Stomach (tissue), 9 donors: ENCODE measurements around the gene THUMPD2. TPM values are rescaled to one million over a fixed set of nuclear protein-coding genes. Genes with fewer than 3 reads are reported as not detected.

Experiments
- DNase-seq, 2 donors: peaks; one replicate each; pipeline versions ENCODE4 v3.0.0 to v3.0.0-alpha.2; 2013 to 2019
- H3K27ac ChIP-seq, 5 donors: fragments of 200-600 bp in 4 of 5; sonication (generic) in 4 of 5; one replicate each; pipeline ENCODE4 v1.5.1; 2013 to 2019; ENCODE audit warnings: mild to moderate bottlenecking in 1 of 5, moderate library complexity in 1 of 5
- H3K27me3 ChIP-seq, 3 donors: fragments of 200-600 bp; sonication (generic); one replicate each; pipeline ENCODE4 v1.5.1; 2017 to 2019; ENCODE audit warnings: mixed run types in 1 of 3
- H3K36me3 ChIP-seq, 4 donors: fragments of 200-600 bp; sonication (generic); 1 replicate in 3 of 4; 2 replicates in 1 of 4; pipeline ENCODE4 v1.5.1; 2016 to 2019
- H3K4me1 ChIP-seq, 4 donors: fragments of 200-600 bp; sonication (generic); one replicate each; pipeline ENCODE4 v1.5.1; 2016 to 2019
- H3K4me3 ChIP-seq, 4 donors: fragments of 200-600 bp; sonication (generic) in 3 of 4; one replicate each; pipeline ENCODE4 v1.5.1; 2016 to 2019; ENCODE audit warnings: mild to moderate bottlenecking in 1 of 4
- H3K9me3 ChIP-seq, 4 donors: fragments of 200-600 bp; sonication (generic); one replicate each; pipeline ENCODE4 v1.5.1; 2016 to 2019
- EP300 ChIP-seq: sonication (generic); formaldehyde crosslinking; IDR thresholded peaks from one replicate; pipeline ENCODE4 v1.6.1; 2017; ENCODE audit warnings: antibody characterized with exemption
- POLR2A ChIP-seq, 4 donors: fragments of 450-650 bp; IDR thresholded peaks; one replicate each; pipeline ENCODE4 v1.6.1; 2016; ENCODE audit warnings: antibody characterized with exemption in 4 of 4, control low read depth in 2 of 4, mild to moderate bottlenecking in 1 of 4, moderate library complexity in 1 of 4
- POLR2AphosphoS5 ChIP-seq, 3 donors: sonication (generic); formaldehyde crosslinking; IDR thresholded peaks; one replicate each; pipeline ENCODE4 v1.6.1; 2016; ENCODE audit warnings: antibody characterized with exemption in 3 of 3
- WGBS, 5 donors: extraction: QIAGEN DNeasy Blood & Tissue Kit in 3 of 5; methylation state at CpG; one replicate each; pipeline versions ENCODE4 v1.1.5 to v1.1.7; 2013 to 2018; 5-methylcytosine and 5-hydroxymethylcytosine counted together
- intact Hi-C: fragments of 100-400 bp; cut with DNase I; formaldehyde crosslinking; loops from one replicate; pipeline ENCODE4 v1.15.1; 2023; ENCODE audit warnings: low total_unique reads
- polyA plus RNA-seq, 3 donors: library from polyadenylated mRNA; stranded (reverse); fragments of 200-250 nt; gene quantifications; one replicate each; pipeline ENCODE4 v1.2.3, GENCODE V29; 2013
- total RNA-seq, 5 donors: library from RNA; depleted of rRNA; stranded (reverse); fragments of >200 nt; gene quantifications; one replicate each; pipeline versions ENCODE4 v1.1.0 to v1.2.3, GENCODE V29; 2014 to 2016
- TF ChIP-seq, protein P1 (sequence below), 7 experiments: fragments of 450-650 bp in 4 of 7; fragments of 200-600 bp in 3 of 7; sonication (generic) in 3 of 7; IDR thresholded peaks; one replicate each; pipeline ENCODE4 v1.5.1; 2016 to 2019; ENCODE audit warnings: antibody characterized with exemption in 7 of 7, control low read depth in 2 of 7, mild to moderate bottlenecking in 1 of 7
- donor health status: healthy with polysubstance abuse.
- donor health status: Bipolar disorder and iron deficiency.
- donor health status: healthy.

THUMPD2 gene
- total and polyA plus RNA-seq, 8 donors = 4.3 to 30.1 (median 11.0) TPM

DNA sequence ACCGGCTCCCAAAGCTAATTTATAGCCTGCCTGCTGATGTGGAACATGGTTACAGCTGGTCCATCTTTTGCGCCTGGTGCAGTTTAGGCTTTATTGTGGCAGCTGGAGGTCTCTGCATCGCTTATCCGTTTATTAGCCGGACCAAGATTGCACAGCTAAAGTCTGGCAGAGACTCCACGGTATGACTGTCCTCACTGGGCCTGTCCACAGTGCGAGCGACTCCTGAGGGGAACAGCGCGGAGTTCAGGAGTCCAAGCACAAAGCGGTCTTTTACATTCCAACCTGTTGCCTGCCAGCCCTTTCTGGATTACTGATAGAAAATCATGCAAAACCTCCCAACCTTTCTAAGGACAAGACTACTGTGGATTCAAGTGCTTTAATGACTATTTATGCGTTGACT is 62.0 kb downstream of the THUMPD2 start:
- Histone ChIP-seq H3K9me3 (no peaks in the 10 kb centered on the region), H3K27me3 (no peaks in the 10 kb centered on the region), H3K36me3 (no peaks in the 10 kb centered on the region), H3K27ac (no peak overlapping the region), H3K4me1 (no peaks in the 10 kb centered on the region), H3K4me3 (no peak overlapping the region)
- WGBS, 5 donors = 95 to 96% (median 95%) methylated on average over 12 of the region's 12 CpGs
- TF ChIP-seq POLR2AphosphoS5 (IDR thresholded peaks at IDR 0.05) = no peak
- TF ChIP-seq, protein P1, sequence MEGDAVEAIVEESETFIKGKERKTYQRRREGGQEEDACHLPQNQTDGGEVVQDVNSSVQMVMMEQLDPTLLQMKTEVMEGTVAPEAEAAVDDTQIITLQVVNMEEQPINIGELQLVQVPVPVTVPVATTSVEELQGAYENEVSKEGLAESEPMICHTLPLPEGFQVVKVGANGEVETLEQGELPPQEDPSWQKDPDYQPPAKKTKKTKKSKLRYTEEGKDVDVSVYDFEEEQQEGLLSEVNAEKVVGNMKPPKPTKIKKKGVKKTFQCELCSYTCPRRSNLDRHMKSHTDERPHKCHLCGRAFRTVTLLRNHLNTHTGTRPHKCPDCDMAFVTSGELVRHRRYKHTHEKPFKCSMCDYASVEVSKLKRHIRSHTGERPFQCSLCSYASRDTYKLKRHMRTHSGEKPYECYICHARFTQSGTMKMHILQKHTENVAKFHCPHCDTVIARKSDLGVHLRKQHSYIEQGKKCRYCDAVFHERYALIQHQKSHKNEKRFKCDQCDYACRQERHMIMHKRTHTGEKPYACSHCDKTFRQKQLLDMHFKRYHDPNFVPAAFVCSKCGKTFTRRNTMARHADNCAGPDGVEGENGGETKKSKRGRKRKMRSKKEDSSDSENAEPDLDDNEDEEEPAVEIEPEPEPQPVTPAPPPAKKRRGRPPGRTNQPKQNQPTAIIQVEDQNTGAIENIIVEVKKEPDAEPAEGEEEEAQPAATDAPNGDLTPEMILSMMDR (IDR thresholded peaks at IDR 0.05) = no peak
- no peak for TF ChIP-seq POLR2A (IDR thresholded peaks at IDR 0.05)
- intact Hi-C loops = no loop called here
- no peak for DNase-seq

- Histone ChIP-seq H3K9me3 (no peaks in the 10 kb centered on the region), H3K36me3 (no peaks in the 10 kb centered on the region), H3K4me3 (no peak overlapping the region), H3K4me1 (no peaks in the 10 kb centered on the region), H3K27me3 (no peaks in the 10 kb centered on the region), H3K27ac (no peak overlapping the region)
- 81 to 93% (median 91%) methylated on average over 3 of the region's 3 CpGs for WGBS, 5 donors
- no peak for DNase-seq
- intact Hi-C loops = no loop called here
- TF ChIP-seq POLR2A (IDR thresholded peaks at IDR 0.05) = no peak
Observed at GRCh38 chr2:39715822-39716221, 63.2 kb downstream of the THUMPD2 start.

DNA sequence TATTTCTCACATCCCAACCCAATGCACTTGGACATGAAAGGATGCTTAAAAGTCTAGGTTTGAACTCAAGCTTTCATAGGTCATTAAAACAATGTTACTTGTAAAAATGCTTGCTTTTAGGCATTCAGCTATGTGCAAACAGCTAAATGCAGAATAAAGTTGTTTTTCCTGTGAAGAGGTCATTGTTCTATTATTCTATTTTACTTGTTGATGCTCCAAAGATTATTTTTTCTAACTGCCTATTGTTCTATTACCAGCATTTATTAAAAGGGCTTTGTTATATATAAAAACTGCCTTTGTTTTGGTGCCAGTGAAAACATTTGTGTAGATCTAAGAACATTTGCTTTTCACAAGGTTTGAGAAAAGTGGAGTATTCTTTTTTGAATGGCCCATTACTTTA is 64.0 kb downstream of the THUMPD2 start:
- no peaks in the 10 kb centered on the region for H3K36me3 ChIP-seq
- no peak overlapping the region for H3K27ac ChIP-seq
- H3K4me1 ChIP-seq = no peaks in the 10 kb centered on the region
- no peaks in the 10 kb centered on the region for H3K9me3 ChIP-seq
- TF ChIP-seq, protein P1 (IDR thresholded peaks at IDR 0.05) = no peak
- no peak for TF ChIP-seq POLR2A (IDR thresholded peaks at IDR 0.05)
- TF ChIP-seq EP300 = no peak
- TF ChIP-seq POLR2AphosphoS5 (IDR thresholded peaks at IDR 0.05) = no peak
- DNase-seq = no peak
- no peak overlapping the region for H3K4me3 ChIP-seq
- intact Hi-C loops = no loop called here
- no peaks in the 10 kb centered on the region for H3K27me3 ChIP-seq

- no peaks in the 10 kb centered on the region for H3K9me3 ChIP-seq
- H3K27me3 ChIP-seq = no peaks in the 10 kb centered on the region
- no peaks in the 10 kb centered on the region for H3K36me3 ChIP-seq
- intact Hi-C loops = no loop called here
- no peak overlapping the region for H3K4me3 ChIP-seq
- H3K27ac ChIP-seq = no peak overlapping the region
- no peak for TF ChIP-seq EP300
- no peak for TF ChIP-seq POLR2AphosphoS5 (IDR thresholded peaks at IDR 0.05)
- TF ChIP-seq POLR2A (IDR thresholded peaks at IDR 0.05) = no peak
- TF ChIP-seq, protein P1 (IDR thresholded peaks at IDR 0.05) = no peak
- 79 to 95% (median 90%) methylated on average over 5 of the region's 5 CpGs for WGBS, 5 donors
- no peak for DNase-seq
- no peaks in the 10 kb centered on the region for H3K4me1 ChIP-seq
Observed at GRCh38 chr2:39712953-39713352, 66.1 kb downstream of the THUMPD2 start.

- no peaks in the 10 kb centered on the region for H3K9me3 ChIP-seq
- no peaks in the 10 kb centered on the region for H3K4me1 ChIP-seq
- H3K4me3 ChIP-seq = no peak overlapping the region
- no peak for TF ChIP-seq POLR2AphosphoS5 (IDR thresholded peaks at IDR 0.05)
- TF ChIP-seq, protein P1 (IDR thresholded peaks at IDR 0.05) = no peak
- no peak for TF ChIP-seq POLR2A (IDR thresholded peaks at IDR 0.05)
- TF ChIP-seq EP300 = no peak
- 68 to 78% (median 75%) methylated on average over 3 of the region's 3 CpGs for WGBS, 5 donors
- no peaks in the 10 kb centered on the region for H3K36me3 ChIP-seq
- H3K27ac ChIP-seq = no peak overlapping the region
- intact Hi-C loops = no loop called here
- no peaks in the 10 kb centered on the region for H3K27me3 ChIP-seq
- DNase-seq = no peak
Observed at GRCh38 chr2:39710807-39711206, 68.3 kb downstream of the THUMPD2 start.
